Mucosa of descending colon (tissue), 3 donors: ENCODE data around the gene EMILIN3. TPM values are rescaled to one million over a fixed set of nuclear protein-coding genes. Genes with fewer than 3 reads are reported as not detected.

Experiments
- ATAC-seq: fragments of 200-7000 bp; cut with Tn5 transposase; one replicate; pipeline ENCODE4 v1.9.1; 2020; ENCODE audit warnings: mild to moderate bottlenecking, moderate library complexity
- DNase-seq, 3 donors: peaks; one replicate each; pipeline ENCODE4 v3.0.0-alpha.2; 2020
- H3K36me3 ChIP-seq: fragments of 200-600 bp; one replicate; pipeline ENCODE4 v1.8.0; 2021; ENCODE audit warnings: low read depth, mild to moderate bottlenecking
- H3K4me1 ChIP-seq: fragments of 200-600 bp; one replicate; pipeline ENCODE4 v1.8.0; 2021; ENCODE audit warnings: low read depth, mild to moderate bottlenecking
- H3K4me3 ChIP-seq: fragments of 200-600 bp; one replicate; pipeline ENCODE4 v1.8.0; 2021; ENCODE audit warnings: mild to moderate bottlenecking
- H3K9me3 ChIP-seq: fragments of 200-600 bp; one replicate; pipeline ENCODE4 v1.8.0; 2021; ENCODE audit warnings: mild to moderate bottlenecking
- CTCF ChIP-seq: fragments of 200-600 bp; IDR thresholded peaks from one replicate; pipeline ENCODE4 v1.8.0; 2022; ENCODE audit warnings: antibody characterized with exemption, mild to moderate bottlenecking
- intact Hi-C, 2 donors: fragments of 100-400 bp; cut with DNase I in 1 of 2; cut with micrococcal nuclease in 1 of 2; formaldehyde crosslinking; loops; one replicate each; pipeline versions ENCODE4 v1.11.0 to v1.11.1; 2022; cut with DNase I, micrococcal nuclease
- total RNA-seq, 3 donors: library from RNA; stranded (reverse); fragmentation: NEBNext Ultra II Directional in 2 of 3; extraction: Animal tissue kit (Norgen Biotek cat#: 25700) in 2 of 3; gene quantifications; one replicate each; pipeline versions ENCODE4 v1.2.1 to v1.2.4, GENCODE V29; 2021 to 2023
- donor health status: DM: no; HTN: no; CAD: no; lungs with moderate emphysema.
- donor health status: DM: no; HTN: no; CAD: no.
- donor health status: DM: no; HTN: yes; CAD: no.

Gene EMILIN3
- total RNA-seq, 3 donors from 2014 or later: 0.23 to 4.0 TPM; not detected in 1

GRCh38 chr20:41350408-41350962 lies 16.1 kb downstream of the EMILIN3 start:
- ATAC-seq (no peak), DNase-seq (no peak)
- TF ChIP-seq CTCF: no peak
- no peak overlapping the region for H3K4me3 ChIP-seq
- H3K36me3 ChIP-seq: no peaks in the 10 kb centered on the region
- H3K4me1 ChIP-seq: no peaks in the 10 kb centered on the region
- intact Hi-C loops: no loop called here
- no peaks in the 10 kb centered on the region for H3K9me3 ChIP-seq

- H3K36me3 ChIP-seq: no peaks in the 10 kb centered on the region
- intact Hi-C loops: no loop called here
- H3K9me3 ChIP-seq: no peaks in the 10 kb centered on the region
- TF ChIP-seq CTCF: no peak
- no peak overlapping the region for H3K4me3 ChIP-seq
- H3K4me1 ChIP-seq: no peaks in the 10 kb centered on the region
- ATAC-seq: no peak
- DNase-seq: peak in 1 of 3 donors; percentile 25
Observed at GRCh38 chr20:41349943-41350342, 16.7 kb downstream of the EMILIN3 start.

- H3K36me3 ChIP-seq: no peaks in the 10 kb centered on the region
- intact Hi-C loops: no loop called here
- H3K4me3 ChIP-seq: no peak overlapping the region
- no peak for DNase-seq
- ATAC-seq: no peak
- no peak for TF ChIP-seq CTCF
- H3K4me1 ChIP-seq: no peaks in the 10 kb centered on the region
- H3K9me3 ChIP-seq: no peaks in the 10 kb centered on the region
Observed at GRCh38 chr20:41349266-41349665, 17.4 kb downstream of the EMILIN3 start.

- ATAC-seq (no peak), DNase-seq (no peak)
- intact Hi-C loops: no loop called here
Observed at GRCh38 chr20:41348430-41349172, 18.0 kb downstream of the EMILIN3 start.

More at GRCh38 chr20:41348430-41349172, 18.0 kb downstream of the EMILIN3 start:
- Histone ChIP-seq H3K4me3 (no peak overlapping the region), H3K4me1 (no peaks in the 10 kb centered on the region), H3K9me3 (no peaks in the 10 kb centered on the region), H3K36me3 (no peaks in the 10 kb centered on the region)
- TF ChIP-seq CTCF: no peak
